Ovary (tissue), 3 donors: ENCODE data around the gene DUSP6.

ENCODE experiments used
- EP300 ChIP-seq: sonication (generic); formaldehyde crosslinking; IDR thresholded peaks from one replicate; pipeline ENCODE4 v1.6.1; 2017; ENCODE audit warnings: antibody characterized with exemption
- POLR2A ChIP-seq: fragments of 450-650 bp; IDR thresholded peaks from one replicate; pipeline ENCODE4 v1.6.1; 2017; ENCODE audit warnings: antibody characterized with exemption, mild to moderate bottlenecking, moderate library complexity
- TF ChIP-seq, protein P1 (sequence below), 3 donors: fragments of 450-650 bp in 2 of 3; fragments of 200-600 bp in 1 of 3; IDR thresholded peaks; one replicate each; pipeline versions ENCODE4 v1.5.1 to v1.8.0; 2016 to 2022; ENCODE audit warnings: antibody characterized with exemption in 3 of 3, mild to moderate bottlenecking in 1 of 3
- donor health status: DM: no; HTN: no; CAD: no.

DNA sequence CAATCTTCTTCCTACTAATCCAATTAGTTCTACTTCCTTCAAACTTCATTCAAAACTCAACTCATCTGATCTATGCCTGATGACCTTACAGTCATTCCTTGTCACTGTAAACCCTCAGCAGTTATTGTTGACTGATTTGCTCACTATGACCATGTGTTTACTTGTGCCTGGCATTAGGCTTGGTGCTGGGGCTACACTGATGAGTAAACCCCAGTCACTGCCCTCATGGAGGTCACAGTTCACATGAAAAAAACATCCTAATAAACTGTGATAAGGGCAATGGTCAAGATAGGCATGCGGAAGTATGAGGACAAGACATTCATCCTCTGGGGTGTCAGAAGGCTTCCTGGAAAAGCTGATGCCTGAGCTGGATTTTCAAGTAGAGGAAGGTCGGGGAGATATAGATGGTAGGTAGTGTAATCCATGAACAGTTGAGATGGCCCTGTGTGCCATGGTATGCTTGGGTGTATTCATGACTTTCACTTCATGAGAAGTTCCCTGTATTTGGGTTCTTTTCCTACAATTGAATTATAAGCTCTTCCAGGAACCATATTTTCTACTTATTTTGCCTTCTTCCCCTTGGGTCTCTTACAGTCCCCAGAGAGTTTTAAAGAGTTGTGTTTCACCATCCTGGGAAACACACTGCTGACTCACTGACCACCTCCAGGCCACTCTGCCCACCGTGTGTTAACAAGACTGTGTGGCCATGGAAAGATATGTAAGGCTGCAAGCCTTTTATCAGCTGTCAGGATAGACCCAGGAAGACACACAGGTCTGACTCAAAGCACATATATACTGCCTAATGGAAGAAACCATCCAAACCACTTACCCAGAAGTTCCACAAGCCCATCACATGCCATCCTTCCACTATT lies 38.7 kb upstream of the DUSP6 start:
- TF ChIP-seq POLR2A (no peak), EP300 (no peak)
- TF ChIP-seq, protein P1, sequence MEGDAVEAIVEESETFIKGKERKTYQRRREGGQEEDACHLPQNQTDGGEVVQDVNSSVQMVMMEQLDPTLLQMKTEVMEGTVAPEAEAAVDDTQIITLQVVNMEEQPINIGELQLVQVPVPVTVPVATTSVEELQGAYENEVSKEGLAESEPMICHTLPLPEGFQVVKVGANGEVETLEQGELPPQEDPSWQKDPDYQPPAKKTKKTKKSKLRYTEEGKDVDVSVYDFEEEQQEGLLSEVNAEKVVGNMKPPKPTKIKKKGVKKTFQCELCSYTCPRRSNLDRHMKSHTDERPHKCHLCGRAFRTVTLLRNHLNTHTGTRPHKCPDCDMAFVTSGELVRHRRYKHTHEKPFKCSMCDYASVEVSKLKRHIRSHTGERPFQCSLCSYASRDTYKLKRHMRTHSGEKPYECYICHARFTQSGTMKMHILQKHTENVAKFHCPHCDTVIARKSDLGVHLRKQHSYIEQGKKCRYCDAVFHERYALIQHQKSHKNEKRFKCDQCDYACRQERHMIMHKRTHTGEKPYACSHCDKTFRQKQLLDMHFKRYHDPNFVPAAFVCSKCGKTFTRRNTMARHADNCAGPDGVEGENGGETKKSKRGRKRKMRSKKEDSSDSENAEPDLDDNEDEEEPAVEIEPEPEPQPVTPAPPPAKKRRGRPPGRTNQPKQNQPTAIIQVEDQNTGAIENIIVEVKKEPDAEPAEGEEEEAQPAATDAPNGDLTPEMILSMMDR (IDR thresholded peaks at IDR 0.05) = no peak
